SIG-M5 treated with dmso at 0.1 percent for 504 hours (cell line): ENCODE results near the gene WAC.
"Not testable (repeated sequence)": the region's sequence is repeated elsewhere in the genome, so short reads cannot be mapped to it uniquely, and the experiment has no call there.

ENCODE experiments used
- DNase-seq: peaks from one replicate; lab custom pipeline; 2025; ENCODE audit not compliant: unreplicated experiment; lab: John Stamatoyannopoulos, UW

The WAC gene, protein sequence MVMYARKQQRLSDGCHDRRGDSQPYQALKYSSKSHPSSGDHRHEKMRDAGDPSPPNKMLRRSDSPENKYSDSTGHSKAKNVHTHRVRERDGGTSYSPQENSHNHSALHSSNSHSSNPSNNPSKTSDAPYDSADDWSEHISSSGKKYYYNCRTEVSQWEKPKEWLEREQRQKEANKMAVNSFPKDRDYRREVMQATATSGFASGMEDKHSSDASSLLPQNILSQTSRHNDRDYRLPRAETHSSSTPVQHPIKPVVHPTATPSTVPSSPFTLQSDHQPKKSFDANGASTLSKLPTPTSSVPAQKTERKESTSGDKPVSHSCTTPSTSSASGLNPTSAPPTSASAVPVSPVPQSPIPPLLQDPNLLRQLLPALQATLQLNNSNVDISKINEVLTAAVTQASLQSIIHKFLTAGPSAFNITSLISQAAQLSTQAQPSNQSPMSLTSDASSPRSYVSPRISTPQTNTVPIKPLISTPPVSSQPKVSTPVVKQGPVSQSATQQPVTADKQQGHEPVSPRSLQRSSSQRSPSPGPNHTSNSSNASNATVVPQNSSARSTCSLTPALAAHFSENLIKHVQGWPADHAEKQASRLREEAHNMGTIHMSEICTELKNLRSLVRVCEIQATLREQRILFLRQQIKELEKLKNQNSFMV

DNA sequence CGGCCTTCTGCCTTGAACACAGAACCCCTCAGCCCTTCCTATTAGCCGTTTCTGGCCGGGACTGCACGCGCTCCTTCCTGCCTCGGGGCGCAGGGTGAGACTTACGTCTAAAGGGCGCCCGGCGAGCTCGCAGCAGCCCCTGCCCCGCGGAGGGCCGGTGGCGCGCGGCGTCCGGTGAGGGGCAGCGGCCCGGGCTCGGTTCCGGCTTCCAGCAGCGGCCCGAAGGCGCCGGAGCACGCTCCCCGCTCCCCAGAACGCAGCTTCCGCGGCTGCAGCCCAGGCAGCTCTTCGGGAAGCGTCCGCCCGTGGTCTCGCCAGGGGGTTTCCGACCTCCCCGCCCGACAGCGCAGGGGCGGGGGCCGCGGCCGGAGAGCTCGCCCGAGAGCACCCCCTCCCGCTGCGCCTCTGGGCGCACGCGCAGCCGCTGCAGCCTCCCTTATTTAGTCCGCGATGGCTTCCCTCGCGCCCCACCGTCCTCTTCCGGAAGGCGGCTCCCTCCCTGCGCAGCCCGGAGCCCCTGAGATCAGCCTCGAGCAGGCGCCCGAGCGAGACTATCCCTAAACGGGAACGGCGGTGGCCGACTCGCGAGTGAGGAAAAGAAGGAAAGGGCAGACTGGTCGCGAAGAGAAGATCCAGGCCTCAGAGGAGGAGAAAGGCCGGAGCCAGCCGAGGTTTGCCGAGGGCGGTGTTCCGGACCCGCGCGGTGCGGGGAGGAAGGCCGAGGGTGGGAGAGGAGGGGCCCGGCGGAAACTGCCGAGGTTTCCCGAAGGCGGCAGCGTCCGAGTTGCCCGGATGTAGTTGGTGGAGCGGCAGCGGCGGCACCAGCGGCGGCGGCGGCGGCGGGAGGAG lies at the start of gene WAC:
Gene WAC (plus strand): TSS at position 782 of the 849 bp plus-strand sequence. CDS start 462 bp downstream, outside the sequence.
- peak; percentile 81 for DNase-seq

DNA sequence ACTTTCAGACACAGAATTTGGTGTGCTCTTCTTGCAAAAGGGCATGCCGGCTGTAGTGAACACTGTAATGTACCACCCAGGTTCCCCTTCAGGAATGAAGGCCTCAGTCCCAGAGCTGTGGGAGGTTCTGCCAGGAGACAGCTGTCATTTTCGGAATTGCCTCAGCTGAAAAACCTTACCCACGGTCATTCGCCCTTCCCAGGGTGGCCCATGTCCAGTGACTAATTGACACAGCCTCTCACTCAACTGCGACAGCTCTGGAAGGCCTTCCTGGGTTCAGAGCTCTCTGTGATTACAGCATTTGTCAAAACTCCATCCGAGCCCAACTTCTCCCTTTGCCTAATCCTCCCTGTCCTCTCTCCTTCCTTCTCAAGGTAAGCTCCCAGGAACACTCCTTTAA lies 43.7 kb upstream of the WAC start:
- DNase-seq = no peak

DNA sequence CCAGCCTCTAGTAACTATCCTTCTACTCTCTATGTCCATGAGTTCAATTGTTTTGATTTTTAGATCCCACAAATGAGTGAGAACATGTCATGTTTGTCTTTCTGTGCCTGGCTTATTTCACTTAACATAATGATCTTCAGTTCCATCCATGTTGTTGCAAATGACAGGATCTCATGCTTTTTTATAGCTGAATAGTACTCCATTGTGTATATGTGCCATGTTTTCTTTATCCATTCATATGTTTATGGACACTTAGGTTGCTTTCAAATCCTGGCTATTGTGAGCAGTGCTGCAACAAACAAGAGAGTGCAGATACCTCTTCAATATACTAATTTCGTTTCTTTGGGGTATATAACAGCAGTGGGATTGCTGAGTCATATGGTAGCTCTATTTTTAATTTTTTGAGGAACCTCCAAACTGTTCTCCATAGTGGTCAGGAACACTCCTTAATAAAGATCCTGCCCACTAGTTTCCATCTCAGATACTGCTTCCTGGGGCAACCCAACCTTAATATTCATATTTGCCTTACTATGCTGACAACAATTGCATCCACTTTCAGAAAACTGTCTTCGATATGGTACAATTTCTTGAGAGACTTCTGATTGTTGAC lies 42.6 kb upstream of the WAC start:
- peak; percentile 28 for DNase-seq

DNA sequence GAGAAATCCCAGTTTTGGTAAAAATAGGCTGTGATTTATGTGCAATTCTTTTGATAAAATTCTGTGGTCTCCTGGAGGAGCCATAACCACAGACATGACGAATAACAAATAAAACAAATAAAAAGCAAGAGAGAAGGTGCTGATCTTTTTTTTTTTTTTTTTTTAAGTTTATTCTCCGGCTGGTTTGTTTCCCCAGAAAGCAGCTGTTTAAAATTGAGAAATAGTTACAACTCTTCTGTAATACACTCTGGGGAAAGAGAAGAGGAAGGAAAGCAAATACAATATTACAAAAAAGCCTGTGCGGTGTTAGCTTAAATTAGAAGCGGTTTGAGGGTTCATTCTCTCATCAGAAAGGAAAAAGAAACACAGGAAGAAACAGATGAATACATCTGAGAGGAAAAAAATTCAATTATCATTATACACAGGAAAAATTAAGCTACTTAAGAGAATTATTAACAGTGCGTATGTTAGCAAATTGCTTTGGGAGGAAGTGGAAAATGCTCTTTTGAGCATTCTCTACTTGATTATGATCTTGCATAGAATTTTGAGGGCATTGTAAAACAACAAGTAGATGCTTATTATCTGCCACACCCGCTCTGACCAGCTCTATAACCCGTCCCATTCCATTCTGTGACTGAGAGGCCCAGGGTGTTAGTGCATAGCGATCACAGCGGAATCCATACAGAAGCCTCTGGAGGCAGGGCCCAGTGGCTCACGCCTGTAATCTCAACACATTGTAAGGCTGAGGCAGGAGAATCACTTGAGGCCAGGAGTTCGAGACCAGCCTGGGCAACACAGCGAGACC lies 40.6 kb upstream of the WAC start:
- peak; percentile 96 for DNase-seq

DNA sequence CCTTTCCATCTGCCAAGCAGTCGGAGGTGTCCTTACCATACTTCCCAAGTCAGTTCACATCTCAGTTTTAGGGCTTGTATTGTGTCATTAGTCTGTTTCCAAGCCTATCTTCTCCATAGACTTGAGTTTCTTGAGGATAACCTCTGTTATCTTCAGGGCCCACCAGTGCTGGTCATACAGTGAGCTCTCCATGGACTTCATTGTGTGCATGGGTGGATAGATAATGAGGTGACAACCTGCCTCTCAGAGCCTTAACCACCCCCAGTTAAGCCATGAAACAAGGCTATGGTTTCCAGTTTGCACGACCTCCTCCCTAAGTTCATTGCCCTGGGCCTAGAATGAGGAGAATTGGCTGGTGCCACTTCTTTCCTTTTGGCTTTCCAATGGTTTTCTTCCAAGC lies 38.5 kb upstream of the WAC start:
- DNase-seq = no peak

DNA sequence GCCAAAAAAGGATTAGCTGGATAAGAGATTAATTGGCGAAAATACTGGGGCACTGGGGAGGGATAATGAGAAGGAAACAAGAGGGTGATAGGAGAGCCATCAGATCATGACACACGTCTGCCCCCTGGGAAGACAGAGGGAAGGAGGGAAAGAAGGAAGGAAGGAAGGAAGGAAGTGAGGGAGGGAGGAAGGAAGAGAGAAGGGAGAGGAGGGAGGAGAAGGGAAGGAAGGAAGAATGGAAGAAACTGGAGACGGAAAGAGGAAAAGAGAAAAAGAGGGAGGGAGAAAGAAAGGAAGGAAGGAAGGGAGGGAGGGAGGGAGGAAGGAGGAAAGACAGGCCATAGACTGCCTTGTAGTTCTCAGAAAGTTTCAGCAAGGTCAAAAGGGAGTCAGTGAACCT lies 37.8 kb upstream of the WAC start:
- DNase-seq = no peak

DNA sequence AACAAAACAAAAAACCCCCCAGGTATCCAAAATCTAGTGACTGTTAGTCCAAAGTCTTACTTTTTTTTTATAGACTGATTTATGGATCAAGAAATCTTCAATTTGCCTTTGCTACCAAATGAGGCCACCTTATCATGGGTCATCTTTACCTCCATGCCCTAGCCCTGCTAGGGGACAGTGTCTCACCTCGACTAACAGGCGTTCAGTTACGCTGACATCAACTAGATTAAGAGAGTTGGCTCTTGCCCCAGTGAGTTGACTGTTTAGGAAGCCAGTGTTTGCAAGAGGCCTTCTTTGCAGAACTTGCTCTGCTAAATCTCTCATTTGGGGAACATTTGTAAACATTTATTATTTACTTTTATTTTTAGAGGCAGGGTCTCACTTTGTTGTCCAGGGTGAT lies 36.9 kb upstream of the WAC start:
- DNase-seq = no peak

DNA sequence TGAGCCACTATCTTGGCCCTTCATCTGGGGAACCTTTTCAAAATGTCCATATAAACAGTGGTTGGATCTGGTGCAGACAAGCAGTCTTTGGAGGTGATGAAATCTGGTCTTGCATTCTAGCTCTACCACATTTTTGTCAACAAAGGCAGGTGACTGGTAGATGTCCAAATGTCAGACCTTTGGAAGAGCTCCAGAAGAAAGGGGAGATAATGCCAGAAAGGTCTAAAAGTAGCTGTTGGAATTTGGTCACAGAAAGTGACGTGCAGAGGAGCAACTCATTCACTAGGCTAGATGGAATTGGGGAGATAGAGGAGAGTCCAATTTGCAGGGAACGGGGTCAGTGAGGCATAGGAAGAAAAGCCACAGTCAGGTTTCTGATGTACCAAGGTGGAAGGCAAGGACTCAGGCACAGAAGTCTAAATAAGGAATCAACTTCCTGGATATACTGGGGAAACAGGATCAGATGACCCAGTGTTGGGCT lies 36.4 kb upstream of the WAC start:
- DNase-seq = peak; percentile 67

DNA sequence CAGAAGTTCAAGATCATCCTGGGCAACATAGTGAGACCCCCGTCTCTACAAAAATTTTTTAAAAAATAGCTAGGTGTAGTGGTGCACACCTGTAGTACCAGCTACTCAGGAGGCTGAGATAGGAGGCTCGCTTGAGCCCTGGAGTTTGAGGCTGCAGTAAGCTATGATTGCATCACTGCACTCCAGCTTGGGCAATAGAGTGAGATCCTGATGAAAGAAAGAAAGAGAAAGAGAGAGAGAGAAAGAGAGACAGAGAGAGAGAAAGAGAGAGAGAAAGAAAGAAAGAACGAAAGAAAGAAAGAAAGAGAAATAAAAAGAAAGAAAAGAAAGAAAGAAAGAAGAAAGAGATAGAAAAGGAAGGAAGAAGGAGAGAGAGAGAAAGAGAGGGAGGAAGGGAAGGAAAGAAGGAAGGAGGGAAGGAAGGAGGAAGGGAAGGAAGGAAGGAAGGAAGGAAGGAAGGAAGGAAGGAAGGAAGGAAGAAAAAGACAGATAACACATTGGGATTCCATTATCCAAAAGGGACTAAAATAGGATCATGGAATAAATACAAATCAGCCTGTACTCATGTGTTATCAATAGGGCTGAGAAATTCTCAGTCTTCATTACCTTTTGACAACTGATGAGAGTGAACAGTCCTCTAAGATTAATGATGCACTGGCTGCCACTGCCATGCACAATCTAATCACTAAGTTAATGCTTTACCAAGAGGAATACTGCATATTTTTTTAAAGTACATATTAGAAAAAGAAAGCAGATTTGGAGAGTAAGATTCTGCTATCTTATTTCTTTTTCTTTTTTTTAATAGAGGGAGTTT lies 35.4 kb upstream of the WAC start:
- no peak for DNase-seq

DNA sequence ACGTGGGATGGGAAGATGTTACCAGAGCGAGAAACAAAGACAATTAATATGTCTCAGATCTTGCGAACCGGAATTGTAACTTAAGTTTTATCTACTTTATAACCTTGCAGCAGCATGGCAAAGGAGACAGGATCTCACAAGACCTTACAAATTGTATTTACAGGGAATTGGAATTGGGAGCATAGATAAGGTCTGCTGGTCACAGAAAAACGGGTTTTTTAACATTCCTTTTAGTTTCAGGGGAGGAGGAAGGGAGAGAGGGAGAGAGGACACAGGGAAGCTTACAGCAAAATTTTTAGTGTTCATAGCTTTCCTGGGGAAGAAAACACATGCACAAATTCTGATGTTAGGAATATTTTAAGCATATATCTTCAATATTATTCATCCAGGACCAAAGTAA lies 32.7 kb upstream of the WAC start:
- not testable (repeated sequence) for DNase-seq

DNA sequence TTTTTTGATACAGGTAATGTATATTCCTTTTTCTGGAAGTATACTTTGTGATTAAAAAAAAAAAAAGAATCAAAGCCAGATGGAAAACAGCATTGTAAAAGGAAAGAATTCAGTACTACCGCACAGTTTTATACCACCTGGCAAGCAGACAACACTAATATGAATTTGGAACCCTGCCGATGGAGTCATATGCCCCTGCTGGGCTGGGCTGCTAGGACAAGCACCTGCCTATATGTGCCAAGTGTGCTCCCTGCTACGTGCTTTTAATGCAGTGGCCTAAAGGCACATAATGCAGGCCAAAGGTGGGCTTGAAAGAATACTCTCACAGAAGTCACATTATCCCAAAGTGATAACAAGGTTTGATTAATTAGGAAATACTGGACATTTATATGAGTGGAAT lies 29.8 kb upstream of the WAC start:
- DNase-seq = peak; percentile 10

DNA sequence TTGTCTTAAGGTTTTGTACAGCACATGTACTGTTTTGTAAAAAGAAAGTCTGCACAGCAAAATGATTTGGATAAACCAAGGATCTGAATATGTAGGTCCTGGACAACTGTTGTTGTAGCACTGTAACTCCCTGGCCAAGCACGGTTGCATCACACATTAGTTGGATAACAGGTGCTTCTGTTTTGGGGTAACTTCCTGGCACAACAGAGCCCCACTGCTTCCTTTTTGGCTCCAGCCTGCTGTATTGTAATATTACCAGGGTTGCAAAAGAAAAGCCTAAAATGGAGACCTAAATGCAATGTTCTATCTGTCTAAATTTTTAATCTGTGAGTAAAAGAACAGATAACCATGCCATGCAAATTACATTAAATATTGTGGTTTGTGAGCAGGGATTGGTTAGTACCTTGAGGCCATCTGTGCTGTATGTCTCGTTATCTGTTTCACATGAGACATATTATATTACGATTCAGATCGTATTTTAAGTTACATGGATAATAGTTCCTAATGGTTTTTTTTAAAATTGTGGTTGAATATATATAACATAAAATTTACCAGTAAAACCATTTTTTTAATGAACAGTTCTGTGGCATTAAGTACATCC lies 27.5 kb upstream of the WAC start:
- DNase-seq = peak; percentile 20

DNA sequence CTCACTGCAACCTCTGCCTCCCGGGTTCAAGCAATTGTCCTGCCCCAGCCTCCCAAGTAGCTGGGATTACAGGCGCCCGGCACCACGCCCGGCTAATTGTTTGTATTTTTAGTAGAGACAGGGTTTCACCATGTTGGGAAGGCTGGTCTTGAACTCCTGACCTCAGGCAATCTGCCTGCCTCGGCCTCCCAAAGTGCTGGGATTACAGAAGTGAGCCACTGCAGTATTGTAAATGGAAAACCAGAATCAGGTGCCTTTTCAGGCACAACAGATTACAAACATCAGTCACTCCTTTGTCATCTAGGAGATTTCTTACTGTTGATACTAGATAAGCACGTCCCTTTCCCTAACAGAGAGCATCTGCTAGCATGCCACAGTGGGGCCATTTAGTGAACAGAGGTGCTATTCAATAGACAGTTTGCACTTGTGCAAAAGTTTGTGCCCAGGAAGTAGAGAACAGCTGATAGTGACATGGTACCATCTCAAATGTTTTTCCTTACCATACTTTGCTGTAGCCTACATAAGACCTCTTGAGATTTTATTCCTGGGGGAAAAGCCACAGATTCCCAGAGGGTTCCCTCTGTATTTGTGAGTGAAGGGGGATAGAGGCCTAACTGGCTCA lies 24.5 kb upstream of the WAC start:
- no peak for DNase-seq

DNA sequence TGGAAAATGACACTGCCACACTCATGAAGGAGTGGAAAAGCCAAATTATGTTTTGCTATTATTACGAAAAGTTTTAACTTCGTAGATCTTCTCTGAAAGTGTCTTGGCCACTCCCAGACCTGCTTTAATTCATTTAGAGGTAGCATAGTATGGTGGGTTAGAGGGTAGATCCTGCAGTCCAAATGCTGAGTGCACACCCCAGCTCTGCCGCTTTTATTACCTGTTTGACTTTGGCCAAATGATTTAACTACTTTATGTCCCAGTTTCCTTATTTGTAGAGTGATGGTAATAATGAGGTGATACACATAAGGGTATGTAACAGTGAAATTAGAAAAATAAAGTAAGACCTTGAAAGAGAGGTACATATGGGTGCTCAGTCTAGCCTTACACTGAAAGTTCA lies 23.6 kb upstream of the WAC start:
- no peak for DNase-seq

DNA sequence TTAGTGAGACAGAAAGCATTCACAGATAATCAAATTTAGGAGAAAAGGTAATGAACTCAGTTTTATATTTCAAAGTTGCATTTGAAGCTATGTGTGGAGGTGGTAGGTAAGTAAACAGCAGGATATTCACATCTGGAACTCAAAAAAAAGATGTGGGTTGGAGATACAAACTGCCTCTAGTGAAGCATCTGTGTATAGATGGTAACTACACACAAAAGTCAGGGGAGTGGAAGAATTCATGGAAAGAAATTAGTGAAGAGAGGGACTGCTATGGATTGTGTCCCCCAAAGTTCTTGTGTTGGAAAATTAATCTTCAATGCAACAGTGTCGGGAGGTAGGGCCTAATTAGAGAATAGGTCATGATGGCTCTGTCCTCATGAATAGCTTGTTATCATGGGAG lies 18.3 kb upstream of the WAC start:
- DNase-seq = no peak

DNA sequence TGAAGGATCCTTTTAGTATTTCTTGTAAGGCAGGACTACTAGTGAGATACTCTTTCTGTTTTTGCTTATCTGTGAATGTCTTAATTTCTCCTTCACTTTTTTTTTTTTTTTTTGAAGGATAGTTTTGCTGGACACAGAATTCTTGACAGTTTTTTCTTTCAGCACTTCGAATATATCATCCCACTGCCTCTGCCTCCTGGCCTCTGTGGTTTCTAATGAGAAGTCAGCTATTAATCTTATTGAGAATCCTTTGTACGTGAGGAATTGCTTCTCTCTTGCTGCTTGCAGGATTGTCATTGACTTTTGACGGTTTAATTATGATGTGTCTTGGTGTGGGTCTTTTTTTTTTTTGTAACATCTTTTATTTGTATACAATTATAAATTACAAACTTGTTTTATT lies 12.6 kb upstream of the WAC start:
- DNase-seq = no peak

DNA sequence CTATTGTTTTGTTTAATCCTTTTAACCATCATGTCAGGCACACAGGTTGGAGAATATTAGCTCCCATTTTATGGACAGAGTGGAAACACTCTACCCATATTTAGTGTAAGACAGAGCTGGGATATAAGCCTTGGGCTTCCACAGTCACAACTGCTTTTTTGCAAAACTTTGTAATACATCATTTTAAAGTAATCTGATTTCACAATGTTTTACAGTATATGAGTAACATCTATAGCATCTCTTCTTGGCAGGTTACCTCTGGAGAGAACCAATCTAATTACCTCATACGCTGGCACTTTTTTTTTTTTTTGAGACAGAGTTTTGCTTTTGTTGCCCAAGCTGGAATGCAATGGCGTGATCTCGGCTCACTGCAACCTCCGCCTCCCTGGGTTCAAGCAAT lies 12.1 kb upstream of the WAC start:
- not testable (repeated sequence) for DNase-seq

DNA sequence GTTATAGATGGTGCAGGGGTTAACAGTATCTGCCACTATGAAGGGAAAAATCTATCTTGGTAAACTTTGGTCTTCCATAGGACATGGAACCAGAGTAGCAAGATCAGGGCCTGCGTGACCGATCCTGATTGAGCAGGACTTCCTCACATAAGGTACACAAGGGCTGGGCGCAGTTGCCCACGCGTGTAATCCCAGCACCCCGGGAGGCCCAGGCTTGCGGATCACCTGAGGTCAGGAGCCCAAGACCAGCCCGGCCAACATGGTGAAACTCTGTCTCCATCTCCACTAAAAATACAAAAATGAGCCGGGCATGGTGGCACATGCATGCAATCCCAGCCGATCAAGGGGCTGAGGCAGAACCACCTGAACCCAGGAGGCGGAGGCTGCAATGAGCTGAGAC lies 11.0 kb upstream of the WAC start:
- not testable (repeated sequence) for DNase-seq
